ENCODE results near the gene CLDN19.

- TF ChIP-seq CTCF (IDR thresholded peaks at IDR 0.05) (no peak), POLR2AphosphoS5 (IDR thresholded peaks at IDR 0.05) (no peak)
These were observed 16.5 kb downstream of the CLDN19 start for GRCh38 chr1:42723511-42723910.
